SK-MEL-5 (cell line): Measurements from ENCODE around the gene NCBP2L. TPM values are rescaled to one million over a fixed set of nuclear protein-coding genes. Genes with fewer than 3 reads are reported as not detected.

Source experiments
- DNase-seq: peaks from one replicate; pipeline ENCODE4 v3.0.0-alpha.2; 2016; ENCODE audit warnings: low read depth, low spot score
- in situ Hi-C: cut with HindIII; loops from 2 replicates; pipeline ENCODE4 v1.10.0; 2016; ENCODE audit warnings: low sequenced_read_pairs, high pct_unique_total_duplicates, low pct_unique_long_range_greater_than_20kb
- total RNA-seq: library from RNA; depleted of rRNA; stranded (reverse); fragments of >200 nt; shearing (Covaris generic); gene quantifications from 2 replicates; pipeline ENCODE4 v1.2.3, GENCODE V29; 2014

Gene NCBP2L
- total RNA-seq, 1 experiment from 2014 or later, result not detected

DNA sequence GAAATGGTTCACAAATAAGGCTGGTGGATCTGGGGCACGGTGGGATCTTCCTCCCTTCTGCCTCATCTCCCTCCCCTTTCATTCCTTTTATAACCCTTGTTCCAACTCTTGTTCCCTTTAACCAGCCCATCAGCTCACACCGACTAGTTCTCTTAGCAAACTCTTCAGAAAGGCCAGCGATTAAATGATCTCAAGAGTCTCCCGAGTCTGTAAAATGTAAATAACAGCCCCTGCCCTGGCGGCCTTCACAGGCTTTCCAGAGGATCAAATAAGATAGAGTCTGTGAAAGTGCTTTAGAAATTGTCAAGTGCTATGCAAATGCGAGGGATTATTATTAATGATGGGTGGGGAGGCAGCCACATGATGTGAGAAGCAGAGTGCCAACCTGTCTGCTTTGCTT is 29.0 kb upstream of the NCBP2L start:
- no peak for DNase-seq
- in situ Hi-C loops, result no loop called here

DNA sequence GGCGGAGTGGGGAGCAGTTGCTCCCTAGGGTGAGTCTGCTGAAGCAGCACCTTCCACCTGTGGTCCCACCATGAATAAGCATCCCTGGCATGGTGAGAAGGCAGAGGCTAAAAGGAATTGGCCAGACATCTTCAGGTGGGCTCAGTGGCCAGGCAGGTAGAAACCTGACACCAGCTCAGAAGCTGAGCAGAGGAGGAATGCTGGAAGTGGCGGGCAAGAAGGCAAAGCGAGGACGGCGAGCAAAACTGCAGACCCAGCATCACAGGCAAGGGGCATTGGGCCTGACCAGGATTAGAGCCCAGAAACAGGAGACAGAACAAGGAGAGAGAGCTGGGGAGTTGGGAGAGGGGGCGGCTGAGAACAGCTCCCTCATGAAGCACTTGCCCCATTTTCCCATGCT is 27.3 kb upstream of the NCBP2L start:
- DNase-seq, result no peak
- in situ Hi-C loops, result no loop called here

DNA sequence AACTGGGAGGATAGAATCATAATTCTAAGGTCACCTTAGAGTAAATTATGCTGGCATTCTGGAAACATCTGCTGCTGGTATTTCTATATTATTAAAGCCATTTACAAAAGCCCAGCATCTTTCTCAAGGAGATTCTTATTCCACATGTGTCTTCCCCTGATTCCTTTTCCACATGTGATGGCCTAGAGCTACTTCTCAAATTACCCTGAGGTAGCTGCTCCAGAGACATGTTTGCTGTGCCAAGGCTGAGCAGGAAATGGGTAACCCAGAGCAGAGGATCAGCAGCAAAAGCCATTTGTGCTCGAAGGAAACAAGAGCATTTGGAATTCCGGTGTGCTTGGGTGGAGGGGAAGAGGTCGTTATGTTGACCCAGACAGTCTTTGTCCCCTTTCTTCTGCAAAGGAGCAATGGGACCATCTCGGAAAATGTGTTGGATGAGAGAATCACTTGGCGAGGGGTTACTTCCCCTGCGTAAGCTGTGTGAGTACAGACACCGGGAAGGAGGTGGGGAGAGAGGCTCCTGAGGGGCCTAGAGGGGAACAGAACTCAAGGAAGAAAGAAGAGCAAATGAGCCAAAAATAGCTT is 26.6 kb upstream of the NCBP2L start:
- in situ Hi-C loops, result no loop called here
- DNase-seq, result no peak

DNA sequence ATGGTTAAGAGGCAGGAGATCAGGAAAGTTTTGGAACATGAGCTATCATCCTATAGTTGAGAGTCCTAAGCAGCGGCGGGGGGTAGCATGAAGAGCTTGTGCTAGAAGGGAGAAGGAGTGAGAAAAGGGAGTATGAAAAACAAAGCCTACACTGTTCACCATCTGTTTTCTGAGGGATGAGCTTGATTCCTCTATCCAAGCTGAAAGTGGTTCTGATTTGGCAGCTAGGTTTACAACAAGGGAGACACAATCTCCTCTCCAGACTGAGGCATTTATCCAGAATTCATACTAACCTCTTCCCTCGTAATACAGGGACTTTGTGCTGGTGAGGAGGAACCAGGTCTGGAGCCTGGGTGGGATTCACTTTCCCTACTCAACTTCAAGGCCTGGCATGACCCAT is 25.5 kb upstream of the NCBP2L start:
- in situ Hi-C loops, result no loop called here
- no peak for DNase-seq

DNA sequence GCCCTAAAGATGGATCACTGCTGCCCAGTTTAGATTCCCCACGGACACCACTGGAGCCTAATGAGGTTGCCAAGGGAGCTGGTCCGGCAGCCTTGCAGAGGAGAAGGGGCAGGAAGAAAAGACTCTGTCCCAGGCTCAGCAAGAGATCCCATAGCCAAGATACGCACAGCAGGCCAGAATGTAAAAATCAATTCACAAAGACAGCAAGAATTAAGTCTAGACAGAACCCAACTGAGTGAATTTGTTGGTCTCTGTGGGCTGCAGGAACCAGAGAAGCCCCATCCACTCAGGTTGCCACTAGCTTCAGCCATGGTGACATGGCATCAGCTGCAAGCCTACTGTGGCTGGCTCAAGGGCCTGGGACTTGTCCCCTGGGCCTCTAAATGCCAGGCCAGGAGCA is 24.8 kb upstream of the NCBP2L start:
- in situ Hi-C loops, result no loop called here
- no peak for DNase-seq

DNA sequence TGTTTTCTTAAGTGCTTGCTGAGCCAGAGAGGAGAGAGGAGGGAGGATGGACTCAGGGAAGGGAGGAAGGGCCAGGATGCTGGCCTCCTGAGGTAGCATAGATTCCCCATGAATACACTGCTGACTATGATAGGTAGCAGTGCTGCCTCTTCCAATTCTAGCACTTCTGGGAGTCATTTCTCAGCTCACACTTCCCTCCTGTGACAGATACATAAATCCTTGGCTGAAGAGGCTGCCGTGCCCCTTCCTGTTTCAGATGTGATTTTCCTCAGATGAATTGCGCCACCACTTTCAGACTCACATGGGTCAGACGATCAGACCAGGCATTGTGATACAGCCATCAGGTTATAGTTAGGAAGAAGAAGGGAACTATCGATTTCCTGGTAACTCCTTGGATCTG is 24.3 kb upstream of the NCBP2L start:
- in situ Hi-C loops, result no loop called here
- no peak for DNase-seq

DNA sequence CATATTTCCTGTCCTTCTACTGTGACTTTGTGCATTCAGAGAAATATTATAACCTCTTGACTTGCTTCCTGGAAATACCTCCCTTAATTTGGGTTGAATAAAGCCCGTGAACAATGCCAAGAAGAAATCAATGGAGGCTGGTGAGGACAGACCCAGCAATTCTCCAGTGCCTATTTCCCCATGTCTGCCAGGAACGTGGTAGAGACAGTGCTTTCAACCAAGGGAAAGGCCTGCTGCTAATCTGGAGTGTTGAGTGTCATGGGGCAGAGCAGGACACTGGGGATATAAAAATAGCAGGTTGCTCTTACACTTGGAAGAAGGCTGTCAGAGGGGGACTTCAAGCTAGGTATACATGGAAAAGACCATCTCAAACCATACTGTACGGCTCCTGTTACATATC is 21.8 kb upstream of the NCBP2L start:
- in situ Hi-C loops, result no loop called here
- no peak for DNase-seq

DNA sequence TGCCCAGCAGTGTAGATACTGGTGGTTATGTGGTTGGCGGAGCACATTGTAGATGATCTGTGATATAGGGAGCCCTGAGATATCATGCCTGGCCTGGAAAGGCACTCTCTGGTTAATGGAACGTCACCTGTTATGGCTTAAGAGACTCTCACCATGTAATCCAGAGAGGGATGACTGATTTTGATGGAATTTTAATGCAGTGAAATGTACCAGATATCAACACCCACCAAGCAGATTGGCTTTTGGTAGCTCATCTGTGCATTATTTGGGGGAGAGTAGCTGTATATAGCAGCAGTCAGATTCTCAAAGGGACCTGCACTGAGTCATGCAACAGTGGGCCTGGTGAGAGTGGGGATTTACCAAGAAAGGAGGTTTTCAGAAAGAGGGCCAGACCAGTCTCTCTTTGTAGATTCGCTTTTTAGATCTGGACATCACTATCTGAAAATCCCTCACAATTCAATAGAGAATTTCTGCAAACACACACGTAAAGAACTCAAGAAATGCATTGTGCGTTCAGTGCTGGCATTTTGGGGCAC is 19.2 kb upstream of the NCBP2L start:
- in situ Hi-C loops, result no loop called here
- no peak for DNase-seq

DNA sequence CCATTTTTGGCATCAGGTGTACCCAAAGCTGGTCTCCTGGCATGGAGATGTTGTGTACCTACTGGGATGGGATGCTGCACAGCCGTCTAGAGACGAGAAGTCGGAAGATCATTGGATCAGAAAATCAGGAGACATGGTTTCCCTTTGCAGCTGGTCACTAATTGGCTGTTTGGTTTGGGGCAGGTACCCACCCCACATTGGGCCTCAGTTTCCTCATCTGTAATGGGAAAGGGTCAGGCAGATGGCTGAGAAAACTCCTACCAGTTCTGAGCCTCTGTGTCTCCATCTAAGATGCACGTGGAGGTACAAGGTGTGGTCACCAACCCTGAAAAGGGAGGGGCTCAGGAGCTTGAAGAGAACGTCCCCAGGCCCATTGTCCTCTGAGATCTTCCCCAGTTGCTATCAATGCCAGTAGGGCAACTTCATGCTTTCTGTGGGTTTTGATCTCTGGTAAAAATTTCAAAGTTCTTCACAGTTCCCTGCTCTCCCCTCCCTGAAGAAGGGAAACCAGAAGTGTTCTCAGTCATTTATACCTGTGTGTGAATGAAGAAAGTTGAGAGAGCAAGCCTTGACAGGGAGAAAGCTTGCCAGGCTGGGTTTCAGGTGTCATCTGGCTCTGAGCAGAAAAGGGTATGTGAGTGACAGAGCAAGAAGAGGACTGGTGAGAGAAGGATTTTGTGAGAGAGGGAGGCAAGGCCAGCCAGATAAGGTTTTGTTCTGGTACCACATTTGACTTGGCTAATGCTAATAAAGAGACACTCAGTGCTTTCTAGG is 17.0 kb upstream of the NCBP2L start:
- DNase-seq, result no peak
- in situ Hi-C loops, result no loop called here

DNA sequence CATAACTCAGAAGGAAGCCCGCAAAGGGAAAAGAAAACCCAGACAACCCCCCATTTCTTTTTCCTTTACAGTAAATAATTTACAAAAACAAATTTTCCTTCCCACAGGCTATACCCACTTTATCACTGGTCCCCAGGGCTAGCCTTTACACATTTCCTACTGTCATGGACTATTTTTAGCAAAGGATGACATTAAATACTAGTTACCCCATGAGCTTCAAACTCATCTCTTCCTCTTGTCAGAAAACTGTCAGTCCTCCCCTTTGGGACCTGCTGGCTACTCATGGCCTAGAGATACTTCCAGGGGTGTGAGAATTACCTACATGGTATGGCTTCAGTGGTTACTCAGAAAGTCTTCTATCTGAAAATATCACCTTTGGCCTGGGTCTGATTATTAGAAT is 13.9 kb upstream of the NCBP2L start:
- no peak for DNase-seq
- in situ Hi-C loops, result no loop called here

DNA sequence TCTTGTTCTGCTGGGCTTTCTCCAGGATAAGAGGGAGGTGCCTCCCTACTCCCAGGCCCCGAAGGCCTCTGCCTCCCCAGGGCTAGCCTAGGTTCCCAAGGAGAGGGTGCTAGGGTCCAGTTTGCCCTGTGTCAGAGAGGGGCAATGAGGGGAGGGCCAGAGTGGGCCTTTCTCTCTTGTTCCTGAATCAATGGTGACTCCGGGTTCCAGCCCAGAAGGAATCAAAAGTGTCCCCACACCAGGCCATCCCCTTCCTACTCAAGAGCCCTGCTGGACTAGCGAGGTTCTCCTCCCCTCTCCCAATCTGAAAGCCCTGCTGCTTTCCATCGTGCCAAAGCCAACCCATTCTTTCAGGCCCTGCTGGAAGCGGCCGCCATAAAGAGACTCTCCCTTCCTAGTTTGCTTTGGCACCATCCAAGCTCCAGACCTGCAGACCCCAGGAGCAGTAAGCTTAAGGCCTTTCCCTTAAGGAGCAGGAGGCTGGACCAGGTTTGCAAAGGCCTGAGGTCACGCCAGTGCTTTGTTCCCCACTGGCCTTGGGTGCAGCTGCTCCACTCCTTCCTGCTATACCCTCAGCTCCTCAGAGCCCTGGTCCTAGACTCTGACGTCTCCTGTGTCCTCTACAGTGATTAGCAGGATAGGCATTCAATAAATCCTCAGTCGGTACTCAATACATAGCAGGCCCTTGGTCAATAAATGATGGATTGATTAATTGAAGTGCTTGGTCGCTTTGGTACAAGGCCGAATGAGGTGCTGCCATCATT is 12.5 kb upstream of the NCBP2L start:
- in situ Hi-C loops, result no loop called here

DNA sequence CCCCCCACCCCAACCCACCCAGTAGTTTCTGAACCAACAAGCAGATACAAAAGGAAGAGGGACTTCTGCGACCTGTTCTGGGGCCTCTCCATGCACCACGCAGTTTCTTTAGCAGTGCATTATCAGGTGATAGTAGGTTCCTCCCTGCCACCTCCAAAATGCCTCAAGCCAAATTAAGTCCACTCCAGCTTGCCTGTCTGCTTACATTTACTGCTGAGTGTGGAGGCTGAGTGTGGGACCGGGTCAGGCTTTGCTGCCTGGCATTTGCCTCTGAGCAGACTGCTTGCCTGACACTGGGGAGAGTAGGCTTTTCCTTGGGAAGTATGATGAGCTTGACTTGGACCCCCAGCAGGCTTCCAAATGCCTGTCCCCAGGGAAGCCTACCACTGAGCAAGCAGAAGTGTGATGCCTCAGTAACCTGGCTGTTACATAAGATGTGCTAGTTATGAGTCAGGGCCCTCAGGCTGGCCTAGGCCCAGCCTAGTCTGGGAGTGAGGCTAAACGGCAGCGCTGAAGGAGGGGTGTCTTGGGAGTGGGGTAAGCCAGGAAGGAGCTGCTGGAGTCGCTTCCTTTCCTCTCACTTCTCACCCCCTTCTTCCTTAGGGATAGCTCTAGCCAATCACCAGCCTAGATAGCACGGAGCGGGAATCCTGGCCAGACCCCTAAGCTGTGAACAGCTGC is 10.9 kb upstream of the NCBP2L start:
- in situ Hi-C loops, result no loop called here
- DNase-seq, result no peak

More for the DNA sequence above, 12.5 kb upstream of the NCBP2L start:
- DNase-seq, result no peak

DNA sequence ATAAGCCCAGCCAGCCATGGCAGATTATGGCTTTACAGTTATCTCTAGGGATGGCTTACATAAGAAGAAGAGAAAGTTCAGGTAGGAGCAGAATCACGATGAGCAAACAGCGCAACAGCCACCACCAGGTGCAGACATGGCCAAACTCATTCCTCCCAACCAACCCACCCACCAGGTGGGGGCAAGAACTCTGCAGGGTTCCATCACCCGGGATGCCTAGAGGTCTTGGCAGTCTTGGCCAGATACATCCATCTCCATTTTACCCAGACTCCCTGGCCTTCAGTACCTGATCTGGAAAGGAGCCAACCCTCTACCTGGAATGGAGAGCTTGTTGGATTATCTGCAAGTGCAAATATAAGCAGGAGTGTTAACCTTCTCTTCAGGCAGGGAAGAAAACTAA is 9.5 kb upstream of the NCBP2L start:
- DNase-seq, result no peak
- in situ Hi-C loops, result no loop called here

DNA sequence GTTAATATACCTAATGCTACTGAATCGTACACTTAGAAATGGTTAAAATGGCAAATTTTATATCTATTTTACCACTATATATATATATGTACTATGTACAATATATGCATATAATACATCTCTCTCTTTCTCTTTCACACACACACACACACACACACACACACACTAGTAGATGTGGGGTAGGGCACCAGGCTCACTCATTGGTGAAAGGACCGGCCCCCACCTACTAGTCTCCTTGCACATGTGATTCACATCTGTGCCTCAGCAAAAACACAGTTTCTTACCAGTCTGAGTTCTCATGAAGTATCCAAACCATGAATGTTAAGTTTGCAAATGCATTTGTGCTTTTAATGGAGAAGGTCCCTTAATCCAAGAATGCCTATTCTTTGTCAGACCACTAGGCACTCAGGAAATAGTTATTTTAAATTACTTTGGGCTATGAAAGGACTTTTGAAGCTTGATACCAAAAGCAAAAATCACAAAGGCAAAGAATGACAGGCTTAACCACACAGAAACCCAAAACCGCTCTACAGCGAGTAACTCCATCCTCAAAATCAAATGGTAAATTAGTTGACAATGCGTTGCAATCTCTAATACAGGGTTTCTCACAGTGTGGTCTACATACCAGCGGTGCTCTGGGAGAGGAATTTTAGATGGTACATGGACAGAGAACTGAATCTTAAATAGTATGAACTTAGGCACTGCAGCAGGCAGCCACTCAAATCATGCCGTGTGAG is 7.8 kb upstream of the NCBP2L start:
- in situ Hi-C loops, result no loop called here
- no peak for DNase-seq

DNA sequence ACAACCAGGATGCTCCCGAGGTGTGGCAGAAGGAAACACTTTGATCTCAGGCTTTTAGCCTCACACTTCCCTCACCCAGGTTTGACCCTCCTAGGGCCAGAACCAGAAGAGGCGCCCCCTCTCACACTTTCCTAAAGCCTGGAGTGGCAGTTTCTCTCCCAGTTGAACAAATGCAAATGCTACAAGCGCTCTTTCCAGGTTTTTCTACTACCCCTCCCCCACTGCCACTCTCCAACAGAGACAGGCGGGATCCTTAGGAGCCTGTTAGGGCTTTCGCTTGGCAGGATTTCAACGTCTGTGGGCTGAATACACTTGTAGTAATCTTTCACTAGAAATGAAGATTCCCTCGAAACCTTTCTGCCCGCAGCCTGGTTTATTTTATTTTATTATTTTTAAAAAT is 4.3 kb upstream of the NCBP2L start:
- in situ Hi-C loops, result no loop called here
- no peak for DNase-seq

DNA sequence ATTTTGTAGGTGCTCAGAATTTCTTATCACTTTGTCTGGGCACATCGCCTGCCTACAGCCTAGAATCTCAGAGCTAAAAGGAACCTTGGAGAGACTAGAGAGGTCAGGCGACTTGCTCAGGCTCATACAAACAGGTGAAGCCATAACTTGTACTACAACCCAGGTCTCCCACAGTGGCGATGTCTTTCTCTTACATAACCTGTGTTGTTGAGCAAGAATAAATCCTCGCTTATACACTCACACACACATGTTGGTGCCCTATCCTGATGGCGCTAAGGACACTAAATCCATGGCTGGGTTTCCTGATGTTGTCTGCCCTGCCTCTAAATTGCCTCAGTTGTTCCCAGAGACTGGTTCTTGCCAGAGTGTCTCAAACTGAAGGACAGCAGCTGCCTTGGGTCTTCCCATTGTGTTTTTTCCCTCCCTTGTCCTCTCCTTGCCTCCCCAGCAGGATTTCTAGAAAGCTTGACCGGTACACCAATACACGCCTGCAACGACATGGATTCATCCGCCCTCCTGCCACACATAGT is 3.6 kb upstream of the NCBP2L start:
- in situ Hi-C loops, result no loop called here
- DNase-seq, result no peak

DNA sequence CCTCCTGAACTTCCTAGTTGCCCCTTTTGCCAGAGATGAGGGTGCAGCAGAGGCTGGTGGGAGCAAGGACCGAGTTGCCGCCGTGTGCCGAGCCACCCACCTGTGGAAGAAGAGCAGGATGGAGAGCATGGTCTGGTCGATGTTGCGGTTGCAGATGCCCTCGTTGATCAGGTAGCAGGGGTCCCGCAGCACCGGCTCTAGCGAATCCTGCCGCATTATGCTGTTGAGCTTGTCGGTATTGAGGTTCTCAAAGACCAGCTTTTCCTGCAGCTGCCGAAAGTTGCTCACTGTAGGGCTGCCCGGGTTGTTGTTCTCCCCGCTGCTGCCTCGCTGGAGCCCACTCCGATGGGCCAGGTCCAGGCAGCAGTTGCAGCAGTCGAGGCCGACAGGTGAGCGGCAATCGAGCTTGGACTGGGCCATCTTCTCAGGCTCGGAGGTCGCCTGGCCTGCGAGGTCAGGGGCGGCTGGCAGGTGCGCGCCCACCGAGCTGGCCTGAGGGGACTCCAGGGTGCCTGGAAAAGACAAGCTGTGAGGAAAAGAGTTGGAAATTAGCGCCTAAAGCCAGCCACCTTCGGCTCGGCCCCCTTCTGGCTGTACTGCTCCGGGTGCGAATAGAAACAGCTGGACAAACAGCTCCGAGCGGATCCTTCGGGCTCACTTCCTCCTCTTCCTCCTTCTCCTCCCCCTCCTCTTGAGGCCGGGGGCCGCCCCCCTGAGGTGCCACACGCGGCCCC is 2.4 kb upstream of the NCBP2L start:
- DNase-seq, result no peak
- in situ Hi-C loops, result no loop called here
